Endothelial cell of umbilical vein (primary cell): ENCODE results near the gene ASB13. TPM values are rescaled to one million over a fixed set of nuclear protein-coding genes. Genes with fewer than 3 reads are reported as not detected.

Experiments used
- BruUV-seq: library from RNA; stranded (reverse); fragments of 400-500 nt; replicated peaks from 2 replicates; lab custom pipeline; 2021; lab: Mats Ljungman, UMichigan
- CTCF ChIA-PET: fragments of 300-600, 350-600 bp; sonication (Branson Sonifier 250); formaldehyde crosslinking; loops from one replicate; lab custom pipeline; 2021; ENCODE audit warnings: antibody characterized with exemption, inconsistent platforms; lab: Charles Lee
- POLR2A ChIA-PET: fragments of 300-600, 350-600 bp; sonication (Branson Sonifier 250); formaldehyde crosslinking; loops from one replicate; lab custom pipeline; 2021; ENCODE audit warnings: antibody characterized with exemption, inconsistent platforms; lab: Charles Lee
- DNase-seq: peaks from one replicate; pipeline ENCODE4 v3.0.0-alpha.2; 2011; ENCODE audit warnings: low read depth, low spot score
- FAIRE-seq: peaks from 2 replicates; lab custom pipeline; 2011; peaks lifted over from hg19 to GRCh38; lab: Jason Lieb, UNC
- H2AFZ ChIP-seq: 2 replicates; pipeline ENCODE4 v1.6.0; 2012; ENCODE audit warnings: low read depth, low read length, control low read depth, inconsistent platforms
- H3K27ac ChIP-seq: 2 replicates; pipeline ENCODE4 v1.5.1; 2011; ENCODE audit warnings: low read depth, mild to moderate bottlenecking, control low read depth, low read length, moderate library complexity; ENCODE audit not compliant: insufficient read depth
- H3K27me3 ChIP-seq, 2 experiments: 2 replicates each; pipeline versions ENCODE4 v1.6.0 to v1.6.1; 2011; ENCODE audit warnings: low read length in 2 of 2, mixed read lengths in 1 of 2; ENCODE audit not compliant: control insufficient read depth in 2 of 2, insufficient read depth in 2 of 2
- H3K36me3 ChIP-seq, 2 experiments: 2 replicates in 1 of 2; 3 replicates in 1 of 2; pipeline ENCODE4 v1.5.1; 2011; ENCODE audit warnings: low read length in 2 of 2, mild to moderate bottlenecking in 1 of 2, moderate library complexity in 1 of 2; ENCODE audit not compliant: control insufficient read depth in 2 of 2, insufficient read depth in 2 of 2; ENCODE audit errors: extremely low read depth in 1 of 2
- H3K4me1 ChIP-seq: 3 replicates; pipeline ENCODE4 v1.5.1; 2011; ENCODE audit warnings: mild to moderate bottlenecking, low read length; ENCODE audit not compliant: control insufficient read depth, insufficient read depth; ENCODE audit errors: extremely low read depth
- H3K4me2 ChIP-seq: 2 replicates; pipeline ENCODE4 v1.6.1; 2011; ENCODE audit warnings: low read length, control low read depth, mixed read lengths; ENCODE audit not compliant: insufficient read depth
- H3K4me3 ChIP-seq, 3 experiments: fragments of 200-600 bp in 1 of 3; sonication (generic), shearing (Covaris generic) in 1 of 3; replicated peaks in 1 of 3; 2 replicates each; pipeline ENCODE4 v1.5.1; 2011 to 2016; ENCODE audit warnings: control low read depth in 3 of 3, low read length in 3 of 3, mild to moderate bottlenecking in 2 of 3, inconsistent platforms in 1 of 3, low read depth in 1 of 3, moderate library complexity in 1 of 3; ENCODE audit not compliant: insufficient read depth in 1 of 3
- H3K79me2 ChIP-seq: 2 replicates; pipeline ENCODE4 v1.6.0; 2012; ENCODE audit warnings: low read length, inconsistent platforms; ENCODE audit not compliant: control insufficient read depth, insufficient read depth
- H3K9ac ChIP-seq: replicated peaks from 2 replicates; pipeline ENCODE3; 2011; ENCODE audit warnings: low read length, control low read depth; ENCODE audit not compliant: insufficient read depth; ENCODE audit errors: extremely low read depth
- H3K9me1 ChIP-seq: replicated peaks from 3 replicates; pipeline ENCODE4 v1.6.0; 2011; ENCODE audit warnings: mild to moderate bottlenecking, low read length; ENCODE audit not compliant: control insufficient read depth, insufficient read depth; ENCODE audit errors: extremely low read depth
- H3K9me3 ChIP-seq: replicated peaks from 2 replicates; pipeline ENCODE4 v1.5.1; 2012; ENCODE audit warnings: low read length, inconsistent platforms; ENCODE audit not compliant: control insufficient read depth, insufficient read depth
- H4K20me1 ChIP-seq: replicated peaks from 2 replicates; pipeline ENCODE3; 2011; ENCODE audit warnings: mild to moderate bottlenecking, low read length; ENCODE audit not compliant: control insufficient read depth, insufficient read depth; ENCODE audit errors: extremely low read depth
- EZH2 ChIP-seq: IDR thresholded peaks from 2 replicates; pipeline ENCODE4 v1.6.1; 2012; ENCODE audit warnings: borderline replicate concordance, low read depth, mild to moderate bottlenecking, moderate library complexity, low read length, inconsistent platforms; ENCODE audit not compliant: severe bottlenecking
- FOS ChIP-seq: IDR thresholded peaks from 2 replicates; pipeline ENCODE4 v1.6.1; 2011; ENCODE audit warnings: mild to moderate bottlenecking, low read length, moderate library complexity, borderline replicate concordance; ENCODE audit not compliant: insufficient read depth
- GATA2 ChIP-seq: IDR thresholded peaks from 2 replicates; pipeline ENCODE4 v1.7.0; 2011; ENCODE audit warnings: low read depth, mild to moderate bottlenecking, moderate library complexity, mixed read lengths, low read length; ENCODE audit not compliant: insufficient read length, insufficient read depth
- JUN ChIP-seq: IDR thresholded peaks from 2 replicates; pipeline ENCODE4 v1.6.1; 2011; ENCODE audit warnings: borderline replicate concordance, low read depth; ENCODE audit not compliant: insufficient read length, insufficient read depth
- MAX ChIP-seq: IDR thresholded peaks from 2 replicates; pipeline ENCODE4 v1.6.1; 2011; ENCODE audit not compliant: insufficient read depth, insufficient read length
- MYC ChIP-seq: IDR thresholded peaks from one replicate; pipeline ENCODE4 v1.6.1; 2011; ENCODE audit warnings: mild to moderate bottlenecking, low read depth, low read length
- POLR2A ChIP-seq: IDR thresholded peaks from 2 replicates; pipeline ENCODE4 v1.6.1; 2012; ENCODE audit warnings: low read depth, mild to moderate bottlenecking, control low read depth, low read length
- POLR2AphosphoS5 ChIP-seq: IDR thresholded peaks from 2 replicates; pipeline ENCODE4 v1.6.1; 2012; ENCODE audit warnings: low read depth, mild to moderate bottlenecking, control low read depth, low read length, moderate library complexity; ENCODE audit not compliant: insufficient read depth
- dilution Hi-C: fragments of 300-500 bp; cut with MboI; formaldehyde crosslinking; loops from one replicate; pipeline ENCODE4 v1.15.0; 2019; ENCODE audit warnings: low sequenced_read_pairs; ENCODE audit not compliant: extremely low pct_ligation_motif_present
- intact Hi-C: fragments of 100-400 bp; cut with micrococcal nuclease; formaldehyde crosslinking; loops from one replicate; pipeline ENCODE4 v1.10.0; 2022
- polyA plus RNA-seq, 4 experiments: library from polyadenylated mRNA; depleted of rRNA in 3 of 4; stranded (reverse) in 3 of 4; unstranded in 1 of 4; fragments of >200 nt; gene quantifications; 2 replicates each; pipeline versions ENCODE4 v1.2.1 to v1.2.3, GENCODE V29; 2011 to 2012; ENCODE audit warnings: missing spikeins in 1 of 4
- total RNA-seq: library from RNA; stranded (reverse); gene quantifications from 2 replicates; pipeline ENCODE4 v1.2.3, GENCODE V29; 2021
- TF ChIP-seq, protein P1 (sequence below), 2 donors: IDR thresholded peaks; 1 replicate in 1 of 2; 2 replicates in 1 of 2; pipeline ENCODE4 v1.5.1; 2011; ENCODE audit warnings: low read length in 2 of 2, mild to moderate bottlenecking in 2 of 2, moderate library complexity in 2 of 2, control low read depth in 1 of 2, inconsistent platforms in 1 of 2, low read depth in 1 of 2; ENCODE audit not compliant: insufficient read depth in 1 of 2; ENCODE audit errors: extremely low read depth in 1 of 2

Gene ASB13
- total and polyA plus RNA-seq, 2 donors (not counting 3 experiments of a cell fraction or from before 2014, with no cell fraction given), result 6.3 to 7.3 TPM

- Histone ChIP-seq H3K9me1 (no peaks in the 10 kb centered on the region), H3K79me2 (no peaks in the 10 kb centered on the region), H3K9me3 (no peaks in the 10 kb centered on the region), H3K4me3 (no peak overlapping the region), H3K27ac (no peak overlapping the region), H3K4me2 (no peak overlapping the region), H2AFZ (no peak overlapping the region), H4K20me1 (no peaks in the 10 kb centered on the region), H3K27me3 (no peaks in the 10 kb centered on the region), H3K9ac (no peak overlapping the region), H3K36me3 (no peaks in the 10 kb centered on the region), H3K4me1 (no peaks in the 10 kb centered on the region)
- no peak for DNase-seq
- no TSS peak for BruUV-seq
- no peak for FAIRE-seq
- intact Hi-C loops (no loop called here), dilution Hi-C loops (no loop called here)
- TF ChIP-seq GATA2 (no peak), FOS (no peak), POLR2A (no peak), MAX (no peak), MYC (no peak), JUN (no peak), EZH2 (no peak), POLR2AphosphoS5 (no peak)
- TF ChIP-seq, protein P1, sequence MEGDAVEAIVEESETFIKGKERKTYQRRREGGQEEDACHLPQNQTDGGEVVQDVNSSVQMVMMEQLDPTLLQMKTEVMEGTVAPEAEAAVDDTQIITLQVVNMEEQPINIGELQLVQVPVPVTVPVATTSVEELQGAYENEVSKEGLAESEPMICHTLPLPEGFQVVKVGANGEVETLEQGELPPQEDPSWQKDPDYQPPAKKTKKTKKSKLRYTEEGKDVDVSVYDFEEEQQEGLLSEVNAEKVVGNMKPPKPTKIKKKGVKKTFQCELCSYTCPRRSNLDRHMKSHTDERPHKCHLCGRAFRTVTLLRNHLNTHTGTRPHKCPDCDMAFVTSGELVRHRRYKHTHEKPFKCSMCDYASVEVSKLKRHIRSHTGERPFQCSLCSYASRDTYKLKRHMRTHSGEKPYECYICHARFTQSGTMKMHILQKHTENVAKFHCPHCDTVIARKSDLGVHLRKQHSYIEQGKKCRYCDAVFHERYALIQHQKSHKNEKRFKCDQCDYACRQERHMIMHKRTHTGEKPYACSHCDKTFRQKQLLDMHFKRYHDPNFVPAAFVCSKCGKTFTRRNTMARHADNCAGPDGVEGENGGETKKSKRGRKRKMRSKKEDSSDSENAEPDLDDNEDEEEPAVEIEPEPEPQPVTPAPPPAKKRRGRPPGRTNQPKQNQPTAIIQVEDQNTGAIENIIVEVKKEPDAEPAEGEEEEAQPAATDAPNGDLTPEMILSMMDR (IDR thresholded peaks at IDR 0.05; ENCODE audit: extremely low read depth in 1 of 2, insufficient read depth in 1 of 2, low read depth in 1 of 2, low read length in 2 of 2), result no peak
- ChIA-PET CTCF (interaction anchor here (1.3 to 3.0 kb wide), 2 partner anchors 14 to 174 kb away, joined by 4 to 10 read pairs; no protein-coding TSS in a partner anchor), POLR2A (no interaction called here)
Measured at GRCh38 chr10:5616046-5616445, 50.3 kb downstream of the ASB13 start.
